SU-DHL-6 (cell line): ENCODE results near the gene POLR3GL.

ENCODE experiments used
- CTCF ChIP-seq: fragments of 200-600 bp; sonication (generic); IDR thresholded peaks from one replicate; pipeline ENCODE4 v1.5.1; 2017; ENCODE audit warnings: antibody characterized with exemption, mild to moderate bottlenecking, low read length, moderate library complexity; ENCODE audit not compliant: insufficient read depth, poor library complexity, severe bottlenecking
- EZH2phosphoT487 ChIP-seq: fragments of 200-600 bp; sonication (generic), shearing (Covaris generic); conservative IDR thresholded peaks from 2 replicates; pipeline ENCODE4 v1.6.1; 2018; ENCODE audit warnings: mild to moderate bottlenecking, antibody characterized with exemption, low read length, moderate library complexity, mixed read lengths

- no peak for TF ChIP-seq CTCF
- TF ChIP-seq EZH2phosphoT487, result no peak
These were observed 36.4 kb upstream of the POLR3GL start for GRCh38 chr1:145927916-145928643.
